Thymus (tissue), 11 donors: ENCODE data around the gene EXOC6B. TPM values are rescaled to one million over a fixed set of nuclear protein-coding genes. Genes with fewer than 3 reads are reported as not detected.

Experiments
- DNase-seq, 9 donors: peaks; one replicate each; pipeline ENCODE4 v3.0.0-alpha.2; 2013; ENCODE audit warnings: low spot score in 9 of 9, low read depth in 6 of 9, missing footprints in 1 of 9
- H3K27ac ChIP-seq, 2 donors: one replicate each; pipeline ENCODE4 v1.5.1; 2013; ENCODE audit warnings: control low read depth in 1 of 2, low read depth in 1 of 2, low read length in 1 of 2, mild to moderate bottlenecking in 1 of 2, moderate library complexity in 1 of 2
- H3K27me3 ChIP-seq, 2 donors: one replicate each; pipeline ENCODE4 v1.5.1; 2013; ENCODE audit warnings: low read length in 1 of 2; ENCODE audit not compliant: control insufficient read depth in 2 of 2, insufficient read depth in 1 of 2
- H3K36me3 ChIP-seq, 2 donors: one replicate each; pipeline ENCODE4 v1.5.1; 2013; ENCODE audit warnings: low read length in 1 of 2, mild to moderate bottlenecking in 1 of 2, moderate library complexity in 1 of 2; ENCODE audit not compliant: control insufficient read depth in 2 of 2, insufficient read depth in 2 of 2
- H3K4me1 ChIP-seq, 2 donors: one replicate each; pipeline ENCODE4 v1.5.1; 2013; ENCODE audit warnings: low read length in 2 of 2; ENCODE audit not compliant: control insufficient read depth in 2 of 2, insufficient read depth in 2 of 2
- H3K4me3 ChIP-seq, 2 donors: one replicate each; pipeline ENCODE4 v1.5.1; 2013; ENCODE audit warnings: low read length in 2 of 2, control low read depth in 1 of 2, mild to moderate bottlenecking in 1 of 2
- H3K9me3 ChIP-seq, 2 donors: one replicate each; pipeline ENCODE4 v1.5.1; 2013; ENCODE audit warnings: low read length in 1 of 2, mild to moderate bottlenecking in 1 of 2; ENCODE audit not compliant: control insufficient read depth in 2 of 2, insufficient read depth in 1 of 2
- WGBS: extraction: QIAGEN DNeasy Blood & Tissue Kit; methylation state at CpG from one replicate; pipeline ENCODE4 v1.1.7; 2013; 5-methylcytosine and 5-hydroxymethylcytosine counted together
- polyA plus RNA-seq: library from polyadenylated mRNA; stranded (reverse); fragments of 200-250 nt; gene quantifications from one replicate; pipeline ENCODE4 v1.2.3, GENCODE V29; 2013
- total RNA-seq: library from RNA; stranded (reverse); fragments of 120-200 nt; gene quantifications from one replicate; pipeline ENCODE4 v1.2.4, GENCODE V29; 2013
- donor health status: healthy.

EXOC6B gene
- total and polyA plus RNA-seq, 2 donors: 5.0 to 6.2 TPM

- H3K4me1 ChIP-seq: no peaks in the 10 kb centered on the region
- H3K27me3 ChIP-seq: no peaks in the 10 kb centered on the region
- no peaks in the 10 kb centered on the region for H3K9me3 ChIP-seq
- no peak overlapping the region for H3K4me3 ChIP-seq
- H3K36me3 ChIP-seq: no peaks in the 10 kb centered on the region
- no peak overlapping the region for H3K27ac ChIP-seq
- DNase-seq: no peak
- WGBS: 92% methylated on average over 1 of the region's 1 CpG
These were observed 533.4 kb downstream of the EXOC6B start for GRCh38 chr2:72292433-72292832.

GRCh38 chr2:72291059-72291458 lies 534.8 kb downstream of the EXOC6B start:
- no peaks in the 10 kb centered on the region for H3K4me1 ChIP-seq
- WGBS: 79% methylated on average over 4 of the region's 4 CpGs
- no peak overlapping the region for H3K4me3 ChIP-seq
- H3K27me3 ChIP-seq: no peaks in the 10 kb centered on the region
- H3K27ac ChIP-seq: no peak overlapping the region
- no peak for DNase-seq
- no peaks in the 10 kb centered on the region for H3K36me3 ChIP-seq
- H3K9me3 ChIP-seq: no peaks in the 10 kb centered on the region

GRCh38 chr2:72289736-72290135 lies 536.1 kb downstream of the EXOC6B start:
- Histone ChIP-seq H3K36me3 (no peaks in the 10 kb centered on the region), H3K27ac (no peak overlapping the region), H3K27me3 (no peaks in the 10 kb centered on the region), H3K9me3 (no peaks in the 10 kb centered on the region), H3K4me3 (no peak overlapping the region), H3K4me1 (no peaks in the 10 kb centered on the region)
- DNase-seq: no peak
- 95% methylated on average over 3 of the region's 3 CpGs for WGBS

- no peak overlapping the region for H3K27ac ChIP-seq
- no peaks in the 10 kb centered on the region for H3K27me3 ChIP-seq
- WGBS: 96% methylated on average over 2 of the region's 2 CpGs
- no peak overlapping the region for H3K4me3 ChIP-seq
- H3K9me3 ChIP-seq: no peaks in the 10 kb centered on the region
- DNase-seq: no peak
- H3K36me3 ChIP-seq: no peaks in the 10 kb centered on the region
- no peaks in the 10 kb centered on the region for H3K4me1 ChIP-seq
These were observed 536.5 kb downstream of the EXOC6B start for GRCh38 chr2:72289283-72289682.

- Histone ChIP-seq H3K4me3 (no peak overlapping the region), H3K27ac (no peak overlapping the region), H3K9me3 (no peaks in the 10 kb centered on the region), H3K4me1 (no peaks in the 10 kb centered on the region), H3K27me3 (no peaks in the 10 kb centered on the region), H3K36me3 (no peaks in the 10 kb centered on the region)
- no peak for DNase-seq
These were observed 547.8 kb downstream of the EXOC6B start for GRCh38 chr2:72278046-72278445.

GRCh38 chr2:72276876-72277275 lies 549.0 kb downstream of the EXOC6B start:
- no peak for DNase-seq
- Histone ChIP-seq H3K9me3 (no peaks in the 10 kb centered on the region), H3K4me1 (peaks cover 0 to 3% of the 10 kb centered on the region in 2 donors), H3K27me3 (no peaks in the 10 kb centered on the region), H3K27ac (no peak overlapping the region), H3K4me3 (no peak overlapping the region), H3K36me3 (no peaks in the 10 kb centered on the region)
- WGBS: 85% methylated on average over 1 of the region's 1 CpG

- no peaks in the 10 kb centered on the region for H3K9me3 ChIP-seq
- no peak overlapping the region for H3K27ac ChIP-seq
- H3K4me1 ChIP-seq: peaks cover 0 to 3% of the 10 kb centered on the region in 2 donors
- H3K4me3 ChIP-seq: no peak overlapping the region
- no peaks in the 10 kb centered on the region for H3K27me3 ChIP-seq
- no peak for DNase-seq
- no peaks in the 10 kb centered on the region for H3K36me3 ChIP-seq
- 92% methylated on average over 1 of the region's 1 CpG for WGBS
These were observed 549.5 kb downstream of the EXOC6B start for GRCh38 chr2:72276356-72276755.

GRCh38 chr2:72275084-72275483 lies 550.7 kb downstream of the EXOC6B start:
- Histone ChIP-seq H3K9me3 (no peaks in the 10 kb centered on the region), H3K27ac (no peak overlapping the region), H3K36me3 (no peaks in the 10 kb centered on the region), H3K27me3 (no peaks in the 10 kb centered on the region), H3K4me3 (no peak overlapping the region), H3K4me1 (peaks cover under 1 to 3% of the 10 kb centered on the region in 2 donors)
- no peak for DNase-seq
- WGBS: 97% methylated on average over 2 of the region's 2 CpGs

- no peaks in the 10 kb centered on the region for H3K36me3 ChIP-seq
- no peaks in the 10 kb centered on the region for H3K27me3 ChIP-seq
- peaks cover 3% of the 10 kb centered on the region in 2 donors for H3K4me1 ChIP-seq
- no peak overlapping the region for H3K4me3 ChIP-seq
- no peak overlapping the region for H3K27ac ChIP-seq
- WGBS: 96% methylated on average over 4 of the region's 4 CpGs
- no peak for DNase-seq
- no peaks in the 10 kb centered on the region for H3K9me3 ChIP-seq
These were observed 551.4 kb downstream of the EXOC6B start for GRCh38 chr2:72274380-72274797.

- no peak overlapping the region for H3K4me3 ChIP-seq
- peaks cover 3% of the 10 kb centered on the region in 2 donors for H3K4me1 ChIP-seq
- no peak overlapping the region for H3K27ac ChIP-seq
- WGBS: 63% methylated on average over 1 of the region's 1 CpG
- H3K27me3 ChIP-seq: no peaks in the 10 kb centered on the region
- no peaks in the 10 kb centered on the region for H3K9me3 ChIP-seq
- DNase-seq: no peak
- no peaks in the 10 kb centered on the region for H3K36me3 ChIP-seq
These were observed 552.4 kb downstream of the EXOC6B start for GRCh38 chr2:72273384-72273783.
